ENCODE measurements around the gene SUSD2.
"Not testable (repeated sequence)": the region's sequence is repeated elsewhere in the genome, so short reads cannot be mapped to it uniquely, and the experiment has no call there.

The SUSD2 gene

GRCh38 chr22:24190596-24191208, 9.4 kb downstream of the SUSD2 start:
- DNase-seq: no peak

GRCh38 chr22:24191381-24191841, 10.1 kb downstream of the SUSD2 start:
- DNase-seq: no peak

DNA sequence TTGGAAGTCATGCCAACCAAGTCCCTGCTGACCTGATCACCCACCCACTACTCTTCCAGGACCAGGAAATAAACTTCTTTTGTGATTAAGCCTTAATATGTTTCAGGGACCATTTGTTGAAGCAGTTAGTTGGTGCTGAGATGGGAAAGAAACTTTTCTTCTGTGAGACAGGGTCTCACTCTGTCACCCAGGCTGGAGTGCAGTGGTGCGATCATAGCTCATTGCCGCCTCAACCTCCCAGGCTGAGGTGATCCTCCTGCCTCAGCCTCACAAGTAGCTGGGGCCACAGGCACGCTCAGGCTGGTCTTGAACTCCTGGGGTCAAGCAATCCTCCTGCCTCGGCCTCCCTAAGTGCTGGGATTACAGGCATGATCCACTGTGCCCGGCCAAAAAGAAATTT, 10.6 kb downstream of the SUSD2 start:
- DNase-seq: no peak

DNA sequence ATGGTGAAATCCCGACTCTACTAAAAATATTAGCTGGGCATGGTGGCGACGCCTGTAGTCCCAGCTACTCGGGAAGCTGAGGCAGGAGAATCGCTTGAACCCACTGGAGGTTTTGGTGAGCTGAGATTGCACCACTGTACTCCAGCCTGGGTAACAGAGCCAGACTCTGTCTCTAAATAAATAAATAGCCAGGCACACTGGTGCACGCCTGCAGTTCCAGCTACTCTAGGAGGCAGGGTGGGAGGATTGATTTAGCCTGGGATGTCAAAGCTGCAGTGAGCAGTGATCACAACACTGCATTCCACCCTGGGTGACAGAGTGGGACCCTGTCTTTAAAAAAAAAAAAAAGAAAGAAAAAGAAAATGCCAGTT, 17.4 kb downstream of the SUSD2 start:
- DNase-seq: no peak

DNA sequence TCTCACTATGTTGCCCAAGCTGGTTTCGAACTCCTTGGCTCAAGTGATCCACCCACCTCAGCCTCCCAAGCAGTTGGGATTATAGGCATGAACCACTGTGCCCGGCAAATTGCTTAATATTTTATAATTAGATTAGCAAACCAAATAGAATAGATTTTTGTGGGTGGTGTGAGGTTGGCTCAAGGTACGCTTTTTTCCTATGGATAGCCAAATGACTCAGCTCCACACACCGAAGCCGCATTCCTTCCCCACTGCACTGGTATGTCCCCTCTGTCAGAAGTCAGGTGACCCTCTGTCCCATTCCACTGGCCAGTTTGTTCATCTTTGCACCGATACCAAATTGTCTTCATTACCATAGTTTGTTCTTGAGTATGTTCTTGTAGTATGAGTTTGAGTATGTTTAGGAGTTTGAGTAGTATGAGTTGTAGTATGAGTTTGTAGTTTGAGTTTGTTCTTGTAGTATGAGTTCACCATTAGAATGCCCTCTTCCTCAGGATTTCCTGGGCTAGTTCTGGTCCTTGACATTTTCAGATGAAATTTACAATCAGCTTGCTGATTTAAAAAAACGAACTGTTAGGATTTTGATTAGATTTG, 19.4 kb downstream of the SUSD2 start:
- no peak for DNase-seq

DNA sequence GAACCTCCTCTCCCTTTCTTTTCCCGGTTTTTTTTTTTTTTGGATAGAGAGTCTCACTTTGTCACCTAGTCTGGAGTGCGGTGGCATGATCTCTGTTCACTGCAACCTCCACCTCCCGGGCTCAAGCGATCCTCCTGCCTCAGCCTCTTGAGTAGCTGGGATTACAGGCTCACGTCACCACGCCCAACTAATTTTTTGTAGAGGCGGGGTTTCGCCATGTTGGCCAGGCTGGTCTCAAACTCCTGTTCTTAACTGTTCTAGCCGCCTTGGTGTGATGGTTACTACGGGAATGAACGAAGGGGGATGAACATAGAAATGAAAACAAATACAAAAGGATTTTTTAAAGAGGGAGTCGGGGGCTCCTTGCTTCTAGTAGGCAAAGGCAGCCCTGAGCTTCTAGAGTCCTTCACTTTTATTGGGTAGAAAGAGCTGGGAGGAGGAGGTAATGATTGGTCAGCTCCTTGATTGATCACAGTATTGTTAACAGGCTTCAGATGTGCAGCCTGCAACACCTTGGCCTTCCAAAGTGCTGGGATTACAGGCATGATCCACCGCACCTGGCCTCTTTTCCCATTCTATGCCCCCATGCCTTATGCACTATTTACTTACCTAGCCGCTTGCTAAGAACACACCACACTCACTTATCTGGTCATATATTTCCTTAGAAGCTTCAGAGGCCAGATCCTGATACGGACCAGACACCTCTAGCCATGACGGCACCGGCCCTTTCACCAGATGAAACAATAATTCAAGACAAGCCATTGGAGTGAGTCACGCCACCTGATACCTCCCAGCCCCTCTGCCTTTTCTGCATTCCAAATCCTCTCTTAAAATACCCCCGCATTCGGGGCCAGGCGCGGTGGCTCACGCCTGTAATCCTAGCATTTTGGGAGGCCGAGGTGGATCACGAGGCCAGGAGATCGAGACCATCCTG, 20.7 kb downstream of the SUSD2 start:
- no peak for DNase-seq

DNA sequence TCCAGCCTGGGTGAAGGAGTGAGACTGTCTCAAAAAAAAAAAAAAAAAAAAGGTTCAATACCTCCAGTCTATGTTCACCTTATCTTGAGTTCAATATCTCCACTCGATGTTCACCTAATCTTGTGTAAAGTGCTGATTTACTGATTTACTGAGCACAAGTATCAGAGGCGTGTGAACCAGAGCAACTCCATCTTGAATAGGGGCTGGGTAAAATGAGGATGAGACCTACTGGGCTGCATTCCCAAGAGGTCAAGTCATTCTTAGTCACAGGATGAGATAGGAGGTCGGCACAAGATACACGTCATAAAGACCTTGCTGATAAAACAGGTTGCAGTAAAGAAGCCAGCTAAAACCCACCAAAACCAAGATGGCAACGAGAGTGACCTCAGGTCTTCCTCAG, 22.6 kb downstream of the SUSD2 start:
- DNase-seq: not testable (repeated sequence)

DNA sequence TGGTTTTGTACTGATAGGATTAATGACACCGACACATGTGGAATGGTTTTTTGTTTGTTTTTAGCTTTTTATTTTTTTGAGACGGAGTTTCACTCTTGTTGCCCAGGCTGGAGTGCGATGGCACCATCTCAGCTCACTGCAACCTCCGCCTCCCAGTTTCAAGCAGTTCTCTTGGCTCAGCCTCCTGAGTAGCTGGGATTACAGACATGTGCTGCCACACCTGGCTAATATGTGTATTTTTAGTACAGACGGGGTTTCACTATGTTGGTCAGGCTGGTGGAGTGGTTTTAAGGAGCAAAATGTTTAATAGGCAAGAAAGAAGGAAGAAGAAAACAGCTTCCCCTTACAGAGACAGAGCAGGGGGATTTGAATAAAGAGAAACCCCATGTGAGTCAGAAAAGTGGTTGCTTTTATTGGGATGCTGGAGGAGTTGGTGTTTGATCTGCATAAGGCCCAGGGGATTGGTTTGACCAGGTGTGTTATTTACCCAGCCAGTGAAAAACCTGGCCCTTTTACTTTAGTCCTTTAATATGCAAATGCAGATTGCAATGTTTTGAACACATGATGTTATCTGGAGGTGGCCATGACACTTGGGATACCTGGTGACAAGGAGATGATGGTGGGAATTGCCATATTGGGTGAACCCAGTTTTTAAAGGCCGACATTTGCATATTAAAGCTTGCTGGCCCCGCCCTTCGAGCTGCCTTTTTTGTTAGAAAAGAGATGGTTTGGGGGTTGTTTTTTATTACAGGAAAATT, 24.3 kb downstream of the SUSD2 start:
- peak; percentile 51 to 54 for DNase-seq

- DNase-seq: not testable (repeated sequence)
Measured at GRCh38 chr22:24206460-24207263, 25.4 kb downstream of the SUSD2 start.

DNA sequence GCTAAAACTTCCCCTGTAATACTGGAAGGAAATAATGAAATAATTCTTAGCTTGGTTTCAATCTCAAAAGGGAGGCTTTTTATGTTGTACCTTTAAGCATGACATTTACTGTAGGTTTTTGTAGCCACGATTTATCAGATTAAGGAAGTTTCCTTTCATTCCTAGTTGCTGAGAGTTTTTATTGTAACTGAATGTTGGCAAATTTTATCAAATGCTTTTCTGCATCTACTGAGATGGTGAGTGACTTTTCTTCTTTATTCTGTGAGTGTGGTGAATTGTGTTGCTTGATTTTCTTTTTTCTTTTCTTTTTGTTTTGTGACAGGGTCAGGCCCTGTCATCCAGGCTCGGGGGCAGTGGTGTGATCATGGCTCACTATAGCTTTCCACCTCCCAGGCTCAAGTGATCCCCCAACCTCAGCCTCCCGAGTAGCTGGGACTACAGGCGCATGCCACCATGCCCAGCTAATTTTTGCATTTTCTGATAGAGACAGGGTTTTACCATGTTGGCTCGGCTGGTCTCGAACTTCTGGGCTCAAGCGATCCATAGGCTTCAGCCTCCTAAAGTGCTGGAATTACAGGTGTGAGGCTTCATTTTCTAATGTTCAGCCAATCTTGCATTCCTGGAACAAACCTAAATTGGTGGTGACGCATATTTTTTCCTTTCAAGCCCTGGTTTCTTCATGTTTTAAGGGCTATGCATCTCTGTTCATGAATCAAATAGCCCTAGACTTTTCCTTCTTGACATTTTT, 26.2 kb downstream of the SUSD2 start:
- DNase-seq: peak; percentile 10 to 27

GRCh38 chr22:24208012-24208749, 26.9 kb downstream of the SUSD2 start:
- peak; percentile 96 to 99 for DNase-seq

- no peak for DNase-seq
Measured at GRCh38 chr22:24209016-24209415, 27.7 kb downstream of the SUSD2 start.

GRCh38 chr22:24209687-24210086, 28.4 kb downstream of the SUSD2 start:
- peak in 1 of 2 donors; percentile 18 for DNase-seq

DNA sequence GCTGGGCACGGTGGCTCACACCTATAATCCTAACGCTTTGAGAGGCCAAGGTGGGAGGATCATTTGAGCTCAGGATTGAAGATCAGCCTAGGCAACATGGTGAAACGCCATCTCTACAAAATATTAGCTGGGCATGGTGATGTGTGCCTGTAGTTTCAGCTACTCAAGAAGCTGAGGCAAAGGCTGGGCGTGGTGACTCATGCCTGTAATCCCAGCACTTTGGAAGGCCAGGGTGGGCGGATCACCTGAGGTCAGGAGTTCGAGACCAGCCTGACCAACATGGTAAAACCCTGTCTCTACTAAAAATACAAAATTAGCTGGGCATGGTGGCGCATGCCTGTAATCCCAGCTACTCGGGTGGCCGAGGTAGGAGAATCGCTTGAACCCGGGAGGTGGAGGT, 29.1 kb downstream of the SUSD2 start:
- peak in 1 of 2 donors; percentile 17 for DNase-seq

DNA sequence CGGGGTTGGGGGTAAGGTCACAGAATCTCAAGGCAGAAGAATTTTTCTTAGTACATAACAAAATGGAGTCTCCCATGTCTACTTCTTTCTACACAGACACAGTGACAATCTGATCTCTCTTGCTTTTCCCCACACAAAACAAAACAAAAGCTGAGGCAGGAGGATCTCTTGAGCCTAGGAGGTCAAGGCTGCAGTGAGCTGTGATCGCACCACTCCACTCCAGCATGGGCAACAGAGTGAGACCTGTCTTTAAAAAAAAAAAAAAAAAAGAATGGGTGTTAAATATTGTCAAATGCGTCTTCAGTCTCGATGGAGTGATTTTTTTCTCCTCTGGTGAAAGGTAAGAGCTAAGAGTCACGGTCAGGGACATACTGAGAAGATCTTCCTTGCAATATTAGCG, 30.4 kb downstream of the SUSD2 start:
- not testable (repeated sequence) for DNase-seq

- DNase-seq: not testable (repeated sequence)
Measured at GRCh38 chr22:24213111-24213510, 31.8 kb downstream of the SUSD2 start.

GRCh38 chr22:24214467-24215285, 33.4 kb downstream of the SUSD2 start:
- no peak for DNase-seq

GRCh38 chr22:24216541-24217209, 35.4 kb downstream of the SUSD2 start:
- no peak for DNase-seq

DNA sequence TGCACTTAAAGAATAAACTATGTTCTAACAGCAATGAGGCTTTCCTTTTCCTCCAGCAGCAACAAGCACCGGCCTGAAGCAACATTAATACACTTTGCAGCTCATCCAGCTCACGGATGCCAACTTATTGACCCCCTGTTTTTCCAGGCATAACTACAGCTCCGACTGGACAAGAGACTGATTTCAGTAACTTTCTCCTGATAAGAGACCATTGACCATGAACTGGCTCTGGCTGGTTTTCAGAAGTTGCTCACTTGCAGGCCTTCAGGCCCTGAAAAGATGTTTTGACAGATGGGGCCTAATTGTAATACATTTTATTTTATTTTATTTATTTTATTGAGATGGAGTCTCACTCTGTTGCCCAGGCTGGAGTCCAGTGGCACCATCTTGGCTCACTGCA, 36.1 kb downstream of the SUSD2 start:
- no peak for DNase-seq

Measured in inflammatory macrophage treated with lipopolysaccharide for 1 hour (primary cell).